C4-2B (cell line): ENCODE measurements around the gene WNT6.

Experiments
- H3K27ac ChIP-seq: fragments of 450-650 bp; 2 replicates; pipeline ENCODE4 v1.5.1; 2017
- CTCF ChIP-seq: fragments of 450-650 bp; conservative IDR thresholded peaks from 2 replicates; pipeline ENCODE4 v1.5.1; 2017; ENCODE audit warnings: mild to moderate bottlenecking
- ZFX ChIP-seq: fragments of 450-650 bp; IDR thresholded peaks from 2 replicates; pipeline ENCODE4 v1.6.1; 2017

WNT6 gene

GRCh38 chr2:218885981-218886947, 26.7 kb downstream of the WNT6 start:
- no peak overlapping the region for H3K27ac ChIP-seq
- no peak for TF ChIP-seq CTCF

- TF ChIP-seq CTCF (no peak), ZFX (no peak)
- no peak overlapping the region for H3K27ac ChIP-seq
Observed at GRCh38 chr2:218887079-218887478, 27.5 kb downstream of the WNT6 start.

- no peak overlapping the region for H3K27ac ChIP-seq
Observed at GRCh38 chr2:218888341-218888740, 28.7 kb downstream of the WNT6 start.

GRCh38 chr2:218889937-218890336, 30.3 kb downstream of the WNT6 start:
- no peak for TF ChIP-seq CTCF
- no peak for TF ChIP-seq ZFX
- H3K27ac ChIP-seq = no peak overlapping the region

More at GRCh38 chr2:218888341-218888740, 28.7 kb downstream of the WNT6 start:
- TF ChIP-seq ZFX = no peak
- TF ChIP-seq CTCF = no peak

- TF ChIP-seq CTCF (no peak), ZFX (no peak)
- no peak overlapping the region for H3K27ac ChIP-seq
Observed at GRCh38 chr2:218890369-218890768, 30.8 kb downstream of the WNT6 start.

GRCh38 chr2:218891275-218892135, 31.9 kb downstream of the WNT6 start:
- H3K27ac ChIP-seq = no peak overlapping the region
- TF ChIP-seq ZFX = no peak
- no peak for TF ChIP-seq CTCF
